ENCODE results near the gene E2F8. TPM values are rescaled to one million over a fixed set of nuclear protein-coding genes. Genes with fewer than 3 reads are reported as not detected.

E2F8 gene
- total RNA-seq, 1 donor from 2014 or later, result 6.9 TPM

DNA sequence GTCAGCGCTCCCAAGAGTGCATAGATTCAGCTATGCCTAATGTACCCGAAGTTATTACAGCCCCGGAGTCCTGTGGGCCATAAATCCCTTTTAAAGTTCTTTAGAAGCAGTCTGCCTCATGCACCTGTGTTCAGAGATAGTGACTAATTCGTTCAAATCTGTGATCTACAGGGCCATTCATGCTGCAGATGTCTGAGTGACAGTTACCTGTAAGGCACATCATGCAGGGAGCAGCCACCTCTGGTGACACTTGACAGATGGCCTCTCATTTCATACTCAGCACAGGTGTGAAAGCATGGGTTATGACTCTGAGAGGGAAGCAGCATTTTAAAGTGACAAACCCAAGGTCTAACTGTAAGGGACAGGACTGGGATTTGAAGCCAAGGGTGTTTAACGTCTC, 2.4 kb upstream of the E2F8 start:
- TF ChIP-seq, protein P1, sequence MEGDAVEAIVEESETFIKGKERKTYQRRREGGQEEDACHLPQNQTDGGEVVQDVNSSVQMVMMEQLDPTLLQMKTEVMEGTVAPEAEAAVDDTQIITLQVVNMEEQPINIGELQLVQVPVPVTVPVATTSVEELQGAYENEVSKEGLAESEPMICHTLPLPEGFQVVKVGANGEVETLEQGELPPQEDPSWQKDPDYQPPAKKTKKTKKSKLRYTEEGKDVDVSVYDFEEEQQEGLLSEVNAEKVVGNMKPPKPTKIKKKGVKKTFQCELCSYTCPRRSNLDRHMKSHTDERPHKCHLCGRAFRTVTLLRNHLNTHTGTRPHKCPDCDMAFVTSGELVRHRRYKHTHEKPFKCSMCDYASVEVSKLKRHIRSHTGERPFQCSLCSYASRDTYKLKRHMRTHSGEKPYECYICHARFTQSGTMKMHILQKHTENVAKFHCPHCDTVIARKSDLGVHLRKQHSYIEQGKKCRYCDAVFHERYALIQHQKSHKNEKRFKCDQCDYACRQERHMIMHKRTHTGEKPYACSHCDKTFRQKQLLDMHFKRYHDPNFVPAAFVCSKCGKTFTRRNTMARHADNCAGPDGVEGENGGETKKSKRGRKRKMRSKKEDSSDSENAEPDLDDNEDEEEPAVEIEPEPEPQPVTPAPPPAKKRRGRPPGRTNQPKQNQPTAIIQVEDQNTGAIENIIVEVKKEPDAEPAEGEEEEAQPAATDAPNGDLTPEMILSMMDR (conservative IDR thresholded peaks at IDR 0.05; ENCODE audit: low read depth, low read length), result no peak
- no peak for DNase-seq (ENCODE audit: low read depth)
- no peak overlapping the region for H3K4me3 ChIP-seq (ENCODE audit: low read depth, low read length)

GRCh38 chr11:19242179-19242932, 1.6 kb upstream of the E2F8 start:
- H3K4me3 ChIP-seq (ENCODE audit: low read depth, low read length), result peak overlapping the region; percentile 94
- TF ChIP-seq, protein P1 (conservative IDR thresholded peaks at IDR 0.05; ENCODE audit: low read depth, low read length), result no peak
- DNase-seq (ENCODE audit: low read depth), result no peak

DNA sequence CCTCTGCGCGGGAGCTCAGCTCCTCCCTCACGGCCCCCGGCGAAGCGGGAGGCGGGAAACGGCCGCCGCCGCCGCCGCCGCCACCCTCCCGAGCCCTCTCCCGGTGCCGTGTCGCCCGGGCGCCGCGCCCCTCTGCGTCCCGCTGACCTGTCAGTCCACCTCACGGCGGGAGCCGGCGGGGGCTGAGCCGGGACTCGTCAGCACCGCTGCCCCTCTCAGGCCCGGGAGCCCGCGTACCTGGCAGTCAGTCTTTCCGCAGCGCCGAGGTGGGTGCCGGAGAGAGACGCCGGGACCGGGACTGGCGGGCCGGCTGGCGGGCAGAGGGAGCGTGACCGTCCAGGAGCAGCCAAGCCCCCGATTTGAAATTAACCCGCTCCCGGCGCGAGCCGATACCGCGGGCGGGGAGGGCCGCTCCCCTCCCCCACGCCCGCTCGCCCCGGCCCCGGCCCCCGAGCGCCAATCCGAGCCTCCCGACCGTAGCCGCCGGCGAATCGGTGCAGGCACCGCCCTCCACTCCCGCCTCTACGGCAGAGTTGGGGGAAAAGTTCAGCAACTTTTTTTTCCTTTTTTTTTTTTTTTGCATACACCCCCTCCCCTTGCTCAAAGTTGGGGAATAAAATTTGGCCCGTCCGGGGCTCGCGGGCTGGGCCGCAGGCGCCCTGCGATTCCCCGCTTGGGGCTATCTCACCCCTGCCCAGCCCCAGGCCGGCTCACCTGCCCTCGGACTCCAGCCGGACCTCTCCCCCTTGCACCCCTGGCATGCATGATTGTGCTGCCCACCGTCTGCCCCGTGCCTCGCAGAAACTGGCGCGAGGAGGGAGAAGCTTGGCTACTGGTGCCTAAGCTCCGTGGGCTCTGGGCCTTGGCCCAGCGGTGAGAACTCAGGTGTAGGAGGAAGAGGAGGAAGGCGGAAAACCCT, 774 bp upstream of the E2F8 start:
- peak overlapping the region; percentile 94 for H3K4me3 ChIP-seq (ENCODE audit: low read depth, low read length)
- TF ChIP-seq, protein P1 (conservative IDR thresholded peaks at IDR 0.05; ENCODE audit: low read depth, low read length), result no peak
- no peak for DNase-seq (ENCODE audit: low read depth)

DNA sequence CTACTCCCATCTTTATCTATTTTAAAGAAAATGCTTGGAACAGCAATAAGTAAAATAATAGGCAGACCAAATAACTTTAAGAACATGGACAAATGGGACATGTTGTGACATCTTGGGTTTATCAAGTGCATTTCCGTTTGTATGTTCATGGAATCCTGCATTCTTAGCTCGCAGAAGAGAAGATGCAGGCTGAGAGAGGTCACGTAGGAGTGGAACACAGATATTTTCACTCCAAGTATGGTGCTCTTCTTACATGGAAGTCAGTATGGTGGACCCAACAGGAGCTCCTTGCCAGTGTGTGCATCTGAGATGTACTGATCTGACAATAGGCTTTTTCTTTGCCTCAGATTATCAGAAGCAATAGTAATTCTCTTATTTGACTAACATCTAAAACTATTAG, 1.7 kb downstream of the E2F8 start:
- TF ChIP-seq, protein P1 (conservative IDR thresholded peaks at IDR 0.05; ENCODE audit: low read depth, low read length), result no peak
- H3K4me3 ChIP-seq (ENCODE audit: low read depth, low read length), result no peak overlapping the region
- no peak for DNase-seq (ENCODE audit: low read depth)

DNA sequence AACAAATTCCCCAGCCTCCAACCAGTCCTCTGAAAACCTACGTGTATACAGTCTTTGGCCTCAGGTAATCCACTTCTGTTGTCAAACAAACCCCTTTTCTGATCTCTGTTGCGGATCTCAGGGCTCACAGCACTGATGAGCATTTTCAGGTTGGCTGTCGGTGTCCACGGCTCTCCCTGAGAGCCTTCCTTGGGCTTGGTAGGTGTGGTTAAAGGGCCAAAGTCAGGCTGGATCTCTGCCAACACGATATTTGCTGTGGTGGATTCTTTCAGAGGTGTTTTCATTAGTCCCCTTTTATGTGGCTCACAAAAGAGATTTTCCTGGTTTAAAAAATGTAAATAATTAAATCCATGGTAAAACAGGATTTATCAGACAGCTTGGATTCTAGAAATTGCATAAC, 2.9 kb downstream of the E2F8 start:
- TF ChIP-seq, protein P1 (conservative IDR thresholded peaks at IDR 0.05; ENCODE audit: low read depth, low read length), result no peak
- no peak overlapping the region for H3K4me3 ChIP-seq (ENCODE audit: low read depth, low read length)
- no peak for DNase-seq (ENCODE audit: low read depth)

GRCh38 chr11:19237381-19237780, 3.4 kb downstream of the E2F8 start:
- DNase-seq (ENCODE audit: low read depth), result no peak
- TF ChIP-seq, protein P1 (conservative IDR thresholded peaks at IDR 0.05; ENCODE audit: low read depth, low read length), result no peak
- H3K4me3 ChIP-seq (ENCODE audit: low read depth, low read length), result no peak overlapping the region
